Neural cell (in vitro differentiated cells): Measurements from ENCODE around the gene XPA.

Experiments
- EP300 ChIP-seq: fragments of 450-650 bp; conservative IDR thresholded peaks from 2 replicates; pipeline ENCODE4 v1.6.1; 2014; ENCODE audit warnings: antibody characterized with exemption, mild to moderate bottlenecking, moderate library complexity; ENCODE audit not compliant: poor library complexity, severe bottlenecking
- EZH2 ChIP-seq: fragments of 200-600, 300-800 bp; shearing (Covaris generic), sonication (generic); IDR thresholded peaks from 2 replicates; pipeline ENCODE4 v1.6.1; 2014; ENCODE audit warnings: antibody characterized with exemption, low read length, borderline replicate concordance, mild to moderate bottlenecking; ENCODE audit not compliant: insufficient read depth, poor library complexity, severe bottlenecking
- MXI1 ChIP-seq: fragments of 450-650 bp; conservative IDR thresholded peaks from 2 replicates; pipeline ENCODE4 v1.6.1; 2014; ENCODE audit warnings: antibody characterized with exemption, mild to moderate bottlenecking; ENCODE audit not compliant: poor library complexity, severe bottlenecking
- POLR2AphosphoS5 ChIP-seq: IDR thresholded peaks from 2 replicates; pipeline ENCODE4 v1.6.1; 2012
- TAF1 ChIP-seq: IDR thresholded peaks from 2 replicates; pipeline ENCODE4 v1.6.1; 2012; ENCODE audit warnings: low read depth
- TF ChIP-seq, protein P1 (sequence below): fragments of 450-650 bp; IDR thresholded peaks from 2 replicates; pipeline ENCODE4 v1.5.1; 2014; ENCODE audit warnings: antibody characterized with exemption, mild to moderate bottlenecking, moderate library complexity; ENCODE audit not compliant: poor library complexity, severe bottlenecking

DNA sequence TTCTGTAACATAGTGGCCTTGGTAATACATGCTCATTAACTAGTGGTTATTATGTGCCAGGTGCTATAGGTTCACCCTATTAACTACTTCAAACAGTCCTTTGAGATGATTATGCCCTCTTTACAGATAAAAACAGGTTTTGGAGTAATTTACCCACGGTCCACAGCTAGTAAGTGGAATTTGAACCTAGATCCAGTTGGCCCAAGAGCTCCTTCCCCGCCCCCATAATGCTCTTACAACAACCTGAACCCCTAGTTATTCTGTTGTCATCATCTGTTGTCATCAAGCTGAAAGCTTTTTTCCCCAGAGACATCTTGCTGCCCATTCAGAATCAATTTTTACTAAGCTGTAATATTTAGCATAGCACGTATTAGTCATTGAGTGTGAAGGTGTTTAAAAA lies 23.2 kb downstream of the XPA start:
- TF ChIP-seq, protein P1, sequence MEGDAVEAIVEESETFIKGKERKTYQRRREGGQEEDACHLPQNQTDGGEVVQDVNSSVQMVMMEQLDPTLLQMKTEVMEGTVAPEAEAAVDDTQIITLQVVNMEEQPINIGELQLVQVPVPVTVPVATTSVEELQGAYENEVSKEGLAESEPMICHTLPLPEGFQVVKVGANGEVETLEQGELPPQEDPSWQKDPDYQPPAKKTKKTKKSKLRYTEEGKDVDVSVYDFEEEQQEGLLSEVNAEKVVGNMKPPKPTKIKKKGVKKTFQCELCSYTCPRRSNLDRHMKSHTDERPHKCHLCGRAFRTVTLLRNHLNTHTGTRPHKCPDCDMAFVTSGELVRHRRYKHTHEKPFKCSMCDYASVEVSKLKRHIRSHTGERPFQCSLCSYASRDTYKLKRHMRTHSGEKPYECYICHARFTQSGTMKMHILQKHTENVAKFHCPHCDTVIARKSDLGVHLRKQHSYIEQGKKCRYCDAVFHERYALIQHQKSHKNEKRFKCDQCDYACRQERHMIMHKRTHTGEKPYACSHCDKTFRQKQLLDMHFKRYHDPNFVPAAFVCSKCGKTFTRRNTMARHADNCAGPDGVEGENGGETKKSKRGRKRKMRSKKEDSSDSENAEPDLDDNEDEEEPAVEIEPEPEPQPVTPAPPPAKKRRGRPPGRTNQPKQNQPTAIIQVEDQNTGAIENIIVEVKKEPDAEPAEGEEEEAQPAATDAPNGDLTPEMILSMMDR: no peak
- TF ChIP-seq EZH2: no peak
- TF ChIP-seq MXI1: no peak
- no peak for TF ChIP-seq EP300
- TF ChIP-seq TAF1: no peak
- no peak for TF ChIP-seq POLR2AphosphoS5
